Activated CD8-positive, alpha-beta memory T cell treated with anti-CD3 and anti-CD28 coated beads for 24 hours (primary cell): Measurements from ENCODE around the gene OR51B4.

Experiments
- DNase-seq: peaks from one replicate; pipeline ENCODE4 v3.0.0-alpha.2; 2020

OR51B4 gene

DNA sequence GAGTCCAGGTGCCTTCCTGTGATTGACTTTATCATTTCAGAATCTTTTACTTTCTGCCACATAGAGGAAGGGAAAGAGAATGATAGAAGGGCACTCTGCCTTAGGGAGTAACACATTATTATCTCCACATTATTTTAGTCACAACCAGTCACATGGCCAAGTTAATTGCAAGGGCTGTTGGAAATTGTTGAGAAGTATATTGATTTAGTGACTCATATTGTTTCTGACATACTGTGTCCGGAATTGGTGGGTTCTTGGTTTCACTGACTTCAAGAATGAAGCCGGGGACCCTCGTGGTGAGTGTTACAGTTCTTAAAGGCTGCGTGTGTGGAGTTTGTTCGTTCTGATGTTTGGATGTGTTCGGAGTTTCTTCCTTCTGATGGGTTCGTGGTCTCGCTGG is 8.7 kb downstream of the OR51B4 start:
- no peak for DNase-seq

DNA sequence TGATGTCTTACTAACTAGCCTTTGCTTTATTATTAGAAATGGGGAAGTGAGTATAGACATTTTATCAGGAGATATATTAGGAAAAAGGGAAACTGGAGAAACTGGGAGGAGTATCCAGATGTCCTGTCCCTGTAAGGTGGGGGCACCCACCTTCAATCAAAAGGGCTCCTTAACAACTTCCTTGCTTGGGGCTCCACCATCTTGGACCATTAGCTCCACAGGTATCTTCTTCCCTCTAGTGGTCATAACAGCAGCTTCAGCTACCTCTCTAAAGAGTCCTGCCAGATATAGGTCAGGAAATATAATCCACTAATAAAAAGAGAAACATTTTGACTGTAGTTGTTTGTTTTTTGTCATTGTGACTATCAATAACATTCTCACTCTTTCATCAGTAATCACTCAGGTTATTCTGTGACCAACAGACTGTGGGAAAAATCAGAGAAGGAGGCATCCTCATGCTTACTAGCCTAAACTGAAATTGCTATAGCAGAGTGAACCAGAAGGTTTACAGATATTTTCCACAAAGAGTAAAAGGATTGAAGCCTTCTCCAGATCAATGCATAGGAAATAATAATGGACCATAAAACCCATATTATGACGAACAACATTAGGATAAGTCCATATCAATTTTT is 10.4 kb downstream of the OR51B4 start:
- no peak for DNase-seq

DNA sequence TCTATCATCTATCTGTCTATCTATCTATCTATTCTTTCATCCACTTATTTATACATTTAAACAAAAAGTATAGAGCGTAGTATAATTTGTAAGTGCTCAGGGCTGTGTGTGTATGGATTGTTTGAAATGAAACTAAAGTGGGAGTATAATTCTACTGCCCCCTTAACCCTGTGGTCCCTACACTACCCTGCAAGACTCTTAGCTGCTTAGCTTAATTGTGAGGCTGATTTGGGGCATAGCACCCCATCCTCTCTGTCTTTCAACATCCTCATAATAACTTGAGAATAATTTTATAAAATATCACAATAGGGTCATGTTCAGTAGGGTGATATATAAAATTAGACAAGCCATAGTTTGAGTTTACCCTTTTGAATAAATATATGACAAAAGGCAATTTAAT is 11.6 kb downstream of the OR51B4 start:
- no peak for DNase-seq

DNA sequence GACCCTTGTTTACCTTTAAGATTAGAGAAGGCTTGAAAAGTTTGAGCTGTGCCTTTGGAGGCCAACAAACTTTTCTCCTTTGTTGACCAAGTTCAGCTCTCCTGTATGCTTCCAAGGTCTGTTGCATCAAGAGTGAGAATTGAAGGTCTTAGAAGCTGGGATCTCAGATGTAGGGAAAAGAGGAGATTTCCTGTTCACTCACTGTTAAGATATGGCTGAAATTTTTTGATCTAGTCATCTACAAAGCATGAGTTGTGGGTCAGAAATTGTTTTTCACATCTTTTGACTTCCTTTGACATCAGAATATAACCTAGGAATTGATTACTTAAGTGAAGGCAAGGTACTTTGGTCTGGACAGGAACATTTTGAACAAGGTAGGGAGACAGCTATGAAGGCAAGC is 12.1 kb downstream of the OR51B4 start:
- DNase-seq: no peak

DNA sequence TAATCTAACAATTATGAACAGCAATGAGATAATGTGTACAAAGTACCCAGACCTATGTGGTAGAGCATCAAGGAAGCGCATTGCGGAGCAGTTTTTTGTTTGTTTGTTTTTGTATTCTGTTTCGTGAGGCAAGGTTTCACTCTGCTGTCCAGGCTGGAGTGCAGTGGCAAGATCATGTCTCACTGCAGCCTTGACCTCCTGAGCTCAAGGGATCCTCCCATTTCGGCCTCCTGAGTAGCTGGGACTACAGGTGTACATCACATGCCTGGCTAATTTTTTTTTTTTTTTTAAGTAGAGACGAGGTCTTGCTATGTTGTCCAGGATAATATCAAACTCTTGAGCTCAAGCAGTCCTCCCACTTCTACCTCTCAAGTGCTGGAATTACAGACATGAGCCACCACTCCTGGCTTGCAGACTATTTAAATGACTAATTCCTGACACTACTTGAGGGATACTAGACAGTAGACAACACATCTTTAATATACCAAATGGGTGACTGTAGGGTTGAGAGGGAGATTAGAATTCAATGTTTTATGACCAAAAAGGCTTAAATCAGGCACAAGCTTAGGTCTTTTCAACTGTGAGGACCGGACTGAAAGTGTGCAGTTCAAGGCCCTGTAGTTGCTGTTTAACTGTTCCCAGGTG is 12.7 kb downstream of the OR51B4 start:
- no peak for DNase-seq

DNA sequence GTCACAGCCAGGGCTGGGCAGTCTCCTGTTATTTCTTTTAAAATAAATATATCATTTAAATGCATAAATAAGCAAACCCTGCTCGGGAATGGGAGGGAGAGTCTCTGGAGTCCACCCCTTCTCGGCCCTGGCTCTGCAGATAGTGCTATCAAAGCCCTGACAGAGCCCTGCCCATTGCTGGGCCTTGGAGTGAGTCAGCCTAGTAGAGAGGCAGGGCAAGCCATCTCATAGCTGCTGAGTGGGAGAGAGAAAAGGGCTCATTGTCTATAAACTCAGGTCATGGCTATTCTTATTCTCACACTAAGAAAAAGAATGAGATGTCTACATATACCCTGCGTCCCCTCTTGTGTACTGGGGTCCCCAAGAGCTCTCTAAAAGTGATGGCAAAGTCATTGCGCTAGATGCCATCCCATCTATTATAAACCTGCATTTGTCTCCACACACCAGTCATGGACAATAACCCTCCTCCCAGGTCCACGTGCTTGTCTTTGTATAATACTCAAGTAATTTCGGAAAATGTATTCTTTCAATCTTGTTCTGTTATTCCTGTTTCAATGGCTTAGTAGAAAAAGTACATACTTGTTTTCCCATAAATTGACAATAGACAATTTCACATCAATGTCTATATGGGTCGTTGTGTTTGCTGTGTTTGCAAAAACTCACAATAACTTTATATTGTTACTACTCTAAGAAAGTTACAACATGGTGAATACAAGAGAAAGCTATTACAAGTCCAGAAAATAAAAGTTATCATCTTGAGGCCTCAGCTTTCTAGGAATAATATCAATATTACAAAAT is 13.4 kb downstream of the OR51B4 start:
- no peak for DNase-seq

DNA sequence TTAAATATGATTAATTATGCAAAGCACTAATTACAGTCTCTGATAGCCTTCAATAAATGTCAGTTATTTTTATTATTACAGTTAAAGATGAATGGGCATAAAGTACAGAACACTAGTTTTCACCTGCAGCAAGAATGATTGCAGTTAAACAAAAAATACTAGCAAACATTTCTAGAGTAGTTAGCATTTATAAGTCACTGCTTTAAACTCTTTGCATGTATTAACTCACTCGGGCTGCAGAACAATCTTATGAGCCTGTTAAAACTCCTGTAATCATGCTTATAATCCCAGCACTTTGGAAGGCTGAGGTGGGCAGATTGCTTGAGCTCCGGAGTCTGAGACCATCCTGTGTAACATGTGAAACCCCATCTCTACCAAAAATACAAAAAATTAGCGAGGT is 14.8 kb downstream of the OR51B4 start:
- DNase-seq: no peak

DNA sequence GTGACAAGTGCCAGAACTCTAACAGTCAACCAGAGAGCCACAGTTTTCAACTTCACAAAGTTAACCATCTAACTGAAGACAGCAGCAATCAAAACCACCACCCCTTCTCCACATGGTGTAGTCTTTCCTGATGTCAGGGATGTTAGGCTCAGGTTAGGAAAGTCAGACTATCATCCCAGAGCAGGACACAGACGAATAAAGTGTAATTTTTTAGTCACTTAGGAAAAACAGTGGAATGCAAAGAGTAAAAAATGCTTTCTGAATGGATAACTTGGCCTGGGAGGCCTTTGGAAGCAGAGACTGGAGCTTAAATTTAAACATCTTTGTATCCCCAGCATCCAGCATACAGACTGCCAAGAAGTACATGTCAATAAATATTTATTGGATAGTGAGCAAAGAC is 15.4 kb downstream of the OR51B4 start:
- no peak for DNase-seq

DNA sequence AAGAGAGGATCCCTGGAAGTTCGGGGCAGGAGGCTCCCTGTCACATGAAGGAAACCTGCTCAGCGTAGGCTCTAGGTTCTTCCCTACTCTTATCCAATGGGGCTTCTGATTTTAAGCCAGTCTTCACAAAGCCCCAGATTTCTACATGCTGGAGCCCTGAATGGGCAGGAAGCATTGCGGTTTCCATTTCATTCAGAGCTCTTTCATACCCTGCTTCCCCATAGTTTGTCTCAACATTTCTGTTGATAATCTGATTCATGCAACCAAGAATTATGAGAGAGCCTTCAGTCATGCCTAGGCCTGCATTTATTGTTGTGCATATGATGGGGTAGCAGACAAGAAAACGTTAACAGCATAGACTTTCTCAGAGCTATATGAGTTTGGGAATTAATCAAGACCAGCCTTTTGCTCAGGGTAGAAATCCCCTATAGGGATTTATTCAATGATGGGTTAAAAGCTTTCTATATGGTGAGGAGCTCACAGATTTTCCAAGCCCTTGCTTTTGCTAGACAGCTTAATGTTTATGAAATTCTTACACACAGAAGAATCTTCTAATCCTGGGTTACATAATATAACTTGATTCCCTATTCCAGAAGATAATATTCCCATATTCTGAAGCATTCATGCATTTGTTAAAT is 15.9 kb downstream of the OR51B4 start:
- DNase-seq: no peak

DNA sequence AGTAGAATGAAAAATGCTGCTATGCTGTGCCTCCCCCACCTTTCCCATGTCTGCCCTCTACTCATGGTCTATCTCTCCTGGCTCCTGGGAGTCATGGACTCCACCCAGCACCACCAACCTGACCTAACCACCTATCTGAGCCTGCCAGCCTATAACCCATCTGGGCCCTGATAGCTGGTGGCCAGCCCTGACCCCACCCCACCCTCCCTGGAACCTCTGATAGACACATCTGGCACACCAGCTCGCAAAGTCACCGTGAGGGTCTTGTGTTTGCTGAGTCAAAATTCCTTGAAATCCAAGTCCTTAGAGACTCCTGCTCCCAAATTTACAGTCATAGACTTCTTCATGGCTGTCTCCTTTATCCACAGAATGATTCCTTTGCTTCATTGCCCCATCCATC is 17.1 kb downstream of the OR51B4 start:
- DNase-seq: no peak

DNA sequence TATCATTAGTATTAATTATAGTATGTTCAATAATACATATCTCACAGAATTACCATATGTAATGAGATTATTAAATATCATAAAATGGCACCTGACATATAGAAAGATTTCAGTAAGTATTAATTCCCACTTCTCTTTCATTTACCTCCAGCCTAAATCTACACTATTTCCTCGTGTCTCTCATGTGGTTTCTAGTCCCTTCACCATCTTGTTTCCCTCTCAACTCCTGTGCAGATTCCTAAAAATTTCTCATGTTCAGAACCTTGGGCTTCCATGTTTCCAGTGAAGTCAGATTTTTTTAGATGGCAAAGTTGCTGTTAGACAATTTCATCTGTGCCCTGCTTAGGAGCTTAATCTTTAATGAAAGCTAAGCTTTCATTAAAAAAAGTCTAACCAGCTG is 17.9 kb downstream of the OR51B4 start:
- DNase-seq: no peak

DNA sequence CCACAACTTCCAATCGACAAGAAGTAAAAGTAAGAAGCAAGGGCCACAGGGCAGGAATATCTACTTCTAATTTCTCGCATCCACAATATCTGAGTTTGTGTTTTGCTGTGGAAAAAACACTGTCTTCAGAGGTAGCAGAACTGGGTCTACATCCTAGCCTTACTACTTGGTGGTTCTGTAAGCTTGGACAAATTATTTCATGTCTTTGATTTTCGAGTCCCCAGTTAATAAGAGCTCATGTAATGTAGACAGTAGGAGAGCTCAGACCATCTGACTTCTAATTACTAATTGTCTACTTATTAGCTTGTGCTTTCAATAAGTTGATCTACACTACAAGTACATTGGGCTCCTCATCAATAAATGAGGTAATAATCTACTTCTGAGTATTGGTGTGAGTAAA is 18.7 kb downstream of the OR51B4 start:
- DNase-seq: no peak

DNA sequence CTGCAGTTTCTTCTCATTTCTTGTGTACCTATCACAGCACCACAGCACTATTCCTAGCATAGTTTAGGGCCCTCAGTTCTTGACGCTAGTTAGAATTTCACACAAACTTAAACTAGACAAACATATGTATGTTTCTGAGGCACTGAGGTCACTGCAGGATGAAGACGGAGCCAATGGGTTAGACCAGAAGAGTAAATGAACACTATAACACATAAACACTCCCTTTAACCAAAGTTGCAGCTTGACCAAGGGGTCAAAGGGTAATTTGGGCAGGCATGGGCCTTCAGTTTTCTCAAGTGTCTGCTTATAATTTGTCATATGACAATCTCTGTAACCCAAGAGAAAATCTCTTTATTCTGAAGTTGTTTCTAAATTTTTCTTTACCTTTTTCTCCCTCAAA is 19.1 kb downstream of the OR51B4 start:
- DNase-seq: no peak

DNA sequence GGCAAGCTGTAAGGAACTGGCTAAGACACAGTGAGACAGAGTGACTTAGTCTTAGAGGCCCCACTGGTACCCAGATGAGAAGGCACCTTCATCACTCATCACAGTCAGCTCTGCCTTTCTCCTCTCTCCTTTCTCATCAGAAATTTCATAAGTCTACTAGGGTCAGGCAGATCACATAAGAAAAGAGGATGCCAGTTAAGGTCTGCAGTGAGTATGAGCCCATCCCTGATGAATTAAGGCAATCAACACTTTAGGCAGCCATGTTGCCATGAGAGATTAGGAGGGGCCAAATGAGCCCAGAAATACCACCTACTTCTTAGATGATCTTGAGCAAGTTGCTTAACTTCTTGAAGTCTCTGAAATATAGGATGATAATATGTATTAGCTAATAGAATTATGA is 20.1 kb downstream of the OR51B4 start:
- DNase-seq: no peak

DNA sequence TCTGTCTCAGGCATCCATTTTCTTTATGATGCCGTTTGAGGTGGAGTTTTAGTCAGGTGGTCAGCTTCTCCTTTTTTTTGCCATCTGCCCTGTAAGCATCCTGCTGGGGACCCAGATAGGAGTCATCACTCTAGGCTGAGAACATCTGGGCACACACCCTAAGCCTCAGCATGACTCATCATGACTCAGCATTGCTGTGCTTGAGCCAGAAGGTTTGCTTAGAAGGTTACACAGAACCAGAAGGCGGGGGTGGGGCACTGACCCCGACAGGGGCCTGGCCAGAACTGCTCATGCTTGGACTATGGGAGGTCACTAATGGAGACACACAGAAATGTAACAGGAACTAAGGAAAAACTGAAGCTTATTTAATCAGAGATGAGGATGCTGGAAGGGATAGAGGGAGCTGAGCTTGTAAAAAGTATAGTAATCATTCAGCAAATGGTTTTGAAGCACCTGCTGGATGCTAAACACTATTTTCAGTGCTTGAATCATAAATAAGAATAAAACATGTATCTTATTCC is 21.1 kb downstream of the OR51B4 start:
- DNase-seq: no peak

DNA sequence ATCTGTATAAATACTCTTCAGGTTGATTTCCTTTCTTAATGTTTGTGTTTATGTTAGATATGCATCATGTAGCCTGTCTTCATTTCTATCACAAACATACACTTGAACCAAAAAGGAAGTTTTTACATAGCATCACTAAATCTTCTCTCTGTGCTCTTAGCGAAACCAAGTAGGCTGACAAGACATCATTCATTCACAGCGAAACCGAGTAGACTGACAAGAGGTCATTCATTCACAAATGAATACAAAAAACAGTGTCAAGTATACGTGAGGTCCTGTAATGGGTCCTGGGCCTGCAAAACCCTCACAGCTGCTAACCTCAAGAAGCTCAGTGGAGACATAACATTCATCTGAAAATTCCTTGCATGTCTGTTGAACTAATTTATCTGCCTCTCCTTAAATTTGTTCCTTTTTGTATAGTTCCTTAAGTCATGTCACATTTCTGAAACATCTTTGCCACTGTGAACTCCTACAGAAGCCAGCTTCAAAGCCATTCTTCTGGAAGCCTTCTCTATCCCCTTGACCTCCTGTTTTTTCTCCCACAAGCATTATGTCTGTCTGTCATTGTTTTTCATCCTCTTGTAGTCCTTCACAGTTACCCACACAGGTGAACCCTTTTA is 22.2 kb downstream of the OR51B4 start:
- DNase-seq: no peak

DNA sequence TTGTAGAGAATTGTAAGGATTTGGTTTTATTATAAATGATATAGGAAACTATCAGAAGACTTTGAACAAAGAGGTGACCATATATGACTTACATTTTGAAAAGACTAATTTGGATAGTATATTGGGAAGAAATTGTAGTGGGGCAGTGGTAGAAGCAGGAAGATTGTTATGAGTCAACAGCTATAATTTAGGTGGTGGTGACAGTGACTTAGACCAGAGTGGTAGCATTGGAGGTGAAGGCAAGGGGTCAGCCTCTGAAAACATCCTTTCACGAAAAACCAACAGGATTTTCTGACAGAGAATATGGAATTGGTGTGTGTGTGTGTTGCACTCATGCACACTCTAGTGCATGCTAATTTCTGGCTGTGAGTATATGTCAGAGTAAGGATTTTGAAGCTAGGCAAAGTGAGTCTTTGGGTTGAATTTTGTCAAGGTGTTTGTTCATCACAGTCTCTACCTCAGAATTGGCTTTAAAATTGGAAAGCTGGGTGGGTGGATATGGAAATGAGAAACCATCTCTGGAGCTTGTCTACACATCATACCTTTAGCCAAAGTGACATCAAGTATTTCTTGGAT is 23.9 kb downstream of the OR51B4 start:
- DNase-seq: no peak

DNA sequence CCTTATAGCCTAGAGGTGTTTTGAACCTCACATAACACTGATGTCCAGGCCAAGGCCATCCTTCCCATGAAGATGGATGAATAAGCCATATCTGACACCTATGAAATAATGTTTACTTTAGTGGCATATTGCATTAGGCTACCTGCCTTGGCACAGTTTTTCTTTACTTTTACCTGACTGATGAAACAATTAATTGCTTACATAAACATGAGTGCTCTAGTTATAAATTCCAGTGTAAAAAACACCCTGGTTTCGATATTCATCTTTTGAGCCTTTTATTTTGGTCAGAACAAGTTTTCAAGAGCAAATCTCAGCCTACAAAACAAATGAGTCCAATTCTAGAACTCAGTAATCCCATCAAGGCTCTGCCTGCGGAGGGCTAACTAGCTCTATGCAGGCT is 25.0 kb downstream of the OR51B4 start:
- DNase-seq: no peak

DNA sequence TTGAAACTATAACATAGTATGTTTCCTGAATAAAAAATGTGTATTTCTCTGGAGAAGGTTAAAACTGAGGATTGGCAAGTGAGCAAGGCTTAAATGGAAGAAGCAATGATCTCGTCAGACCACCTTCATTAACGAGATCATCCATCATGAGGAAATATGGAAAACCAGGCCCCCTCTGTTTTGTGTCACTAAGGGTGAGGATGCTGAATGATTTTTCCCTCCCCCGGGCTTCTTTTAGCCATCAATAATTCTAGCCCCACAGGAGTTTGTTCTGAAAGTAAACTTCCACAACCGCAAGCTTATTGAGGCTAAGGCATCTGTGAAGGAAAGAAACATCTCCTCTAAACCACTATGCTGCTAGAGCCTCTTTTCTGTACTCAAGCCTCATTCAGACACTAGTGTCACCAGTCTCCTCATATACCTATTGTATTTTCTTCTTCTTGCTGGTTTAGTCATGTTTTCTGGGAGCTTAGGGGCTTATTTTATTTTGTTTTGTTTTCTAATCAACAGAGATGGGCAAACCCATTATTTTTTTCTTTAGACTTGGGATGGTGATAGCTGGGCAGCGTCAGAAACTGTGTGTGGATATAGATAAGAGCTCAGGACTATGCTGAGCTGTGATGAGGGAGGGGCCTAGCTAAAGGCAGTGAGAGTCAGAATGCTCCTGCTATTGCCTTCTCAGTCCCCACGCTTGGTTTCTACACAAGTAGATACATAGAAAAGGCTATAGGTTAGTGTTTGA is 26.2 kb downstream of the OR51B4 start:
- DNase-seq: no peak

DNA sequence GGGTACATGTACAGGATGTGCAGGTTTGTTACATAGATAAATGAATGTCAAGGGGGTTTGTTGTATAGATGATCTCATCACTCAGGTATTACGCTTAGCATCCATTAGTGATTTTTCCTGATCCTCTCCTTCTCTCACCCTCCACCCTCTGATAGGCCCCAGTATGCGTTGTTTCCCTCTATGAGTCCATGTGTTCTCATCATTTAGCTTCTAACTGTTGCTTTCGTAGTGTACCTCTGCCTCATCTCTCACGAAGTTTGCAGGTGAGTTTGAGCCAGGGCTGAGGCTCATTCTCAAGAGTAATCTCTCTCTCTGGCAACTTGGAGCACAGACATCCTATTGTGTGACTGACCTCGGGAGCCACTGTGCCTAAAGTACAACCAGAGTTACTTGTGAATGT is 27.4 kb downstream of the OR51B4 start:
- DNase-seq: no peak

DNA sequence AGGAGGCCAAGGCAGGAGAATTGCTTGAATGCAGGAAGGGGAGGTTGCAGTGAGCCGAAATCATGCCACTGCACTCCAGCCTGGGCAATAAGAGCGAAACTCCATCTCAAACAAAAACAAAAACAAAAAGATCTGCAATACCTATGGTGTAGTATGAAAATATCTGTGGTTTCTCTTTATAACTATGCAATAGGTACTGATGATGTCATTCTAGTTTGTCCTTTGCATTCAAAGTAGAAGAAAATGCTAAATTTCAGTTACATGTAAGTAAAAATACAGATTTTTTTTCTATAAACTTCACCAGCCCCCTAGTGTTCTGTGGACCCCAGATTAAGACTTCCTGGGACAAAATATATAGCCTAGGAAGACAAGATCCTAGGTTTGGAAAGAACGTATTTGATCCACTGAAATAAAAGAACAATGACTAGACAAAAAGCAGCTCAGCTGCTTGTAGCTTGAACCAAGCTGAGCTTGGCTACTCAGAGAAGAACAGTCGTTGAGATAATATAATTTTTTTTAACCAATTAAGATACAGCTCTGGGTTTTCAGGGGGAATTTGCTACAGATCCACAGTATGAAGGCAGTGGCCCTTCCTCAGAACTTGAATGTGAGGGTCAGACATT is 29.2 kb downstream of the OR51B4 start:
- DNase-seq: no peak

DNA sequence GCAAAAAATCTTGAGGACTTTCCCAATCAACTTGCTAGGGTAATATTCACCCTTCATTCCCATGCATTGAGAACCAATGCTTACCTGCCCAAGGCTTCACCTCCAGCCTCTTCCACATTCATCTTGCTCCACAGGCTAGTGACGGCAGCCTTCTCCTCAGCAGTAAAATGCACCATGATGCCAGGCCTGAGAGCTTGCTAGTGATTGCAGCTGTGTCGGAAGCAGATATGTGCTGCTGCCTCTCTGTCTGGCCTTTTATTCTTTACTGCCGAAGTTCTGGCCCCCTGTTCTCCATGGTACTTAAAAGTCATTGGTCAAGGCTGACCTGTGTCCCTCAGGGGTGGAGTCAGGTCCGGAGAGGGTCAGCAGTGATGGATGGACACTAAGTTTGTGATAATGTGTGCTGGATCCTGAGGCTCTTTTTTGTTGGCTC is 32.0 kb downstream of the OR51B4 start, which contains the start of gene HBE1:
Gene HBE1, minus strand, starts transcription at position 231 of the 433 bp plus-strand sequence. Its CDS starts 55 bp downstream, at position 176.
- no peak for DNase-seq
